HEK293 (cell line): Measurements from ENCODE around the gene CYP2D6.
A peak's percentile ranks its signal among the peaks of the same experiment; 100 is the strongest.

ENCODE experiments used
- CTCF ChIP-seq: fragments of 450-650 bp; formaldehyde crosslinking; IDR thresholded peaks from 2 replicates; pipeline ENCODE4 v1.5.1; 2016; ENCODE audit warnings: missing biosample characterization, missing genetic modification characterization
- ELK4 ChIP-seq: IDR thresholded peaks from 2 replicates; pipeline ENCODE4 v1.6.1; 2011; ENCODE audit warnings: mild to moderate bottlenecking, low read depth, low read length, borderline replicate concordance
- MEIS1 ChIP-seq: sonication (generic); formaldehyde crosslinking; IDR thresholded peaks from 2 replicates; pipeline ENCODE4 v1.8.1; 2022; ENCODE audit warnings: missing genetic modification reagents, mild to moderate bottlenecking, borderline replicate concordance
- REST ChIP-seq: fragments of 450-650 bp; formaldehyde crosslinking; IDR thresholded peaks from 2 replicates; pipeline ENCODE4 v1.5.1; 2016; ENCODE audit warnings: missing biosample characterization, missing genetic modification characterization
- SETDB1 ChIP-seq: IDR thresholded peaks from one replicate; pipeline ENCODE4 v1.6.1; 2017; ENCODE audit warnings: mild to moderate bottlenecking, low read length, moderate library complexity, mixed read lengths; ENCODE audit not compliant: insufficient read length
- SP7 ChIP-seq: fragments of 450-650 bp; formaldehyde crosslinking; IDR thresholded peaks from 2 replicates; pipeline ENCODE4 v1.5.1; 2016; ENCODE audit warnings: missing biosample characterization, missing genetic modification characterization
- YY1 ChIP-seq: fragments of 450-650 bp; formaldehyde crosslinking; IDR thresholded peaks from 2 replicates; pipeline ENCODE4 v1.5.1; 2018; ENCODE audit warnings: missing biosample characterization, missing genetic modification characterization
- ZNF121 ChIP-seq: fragments of 450-650 bp; formaldehyde crosslinking; IDR thresholded peaks from 2 replicates; pipeline ENCODE4 v1.5.1; 2016; ENCODE audit warnings: missing biosample characterization, missing genetic modification characterization
- ZNF274 ChIP-seq, 2 experiments: fragments of 200-500 bp in 1 of 2; fragments of 450-650 bp in 1 of 2; sonication (Bioruptor generic) in 1 of 2; formaldehyde crosslinking in 1 of 2; IDR thresholded peaks; 2 replicates each; pipeline versions ENCODE4 v1.5.1 to v1.6.1; 2014 to 2016; ENCODE audit warnings: borderline replicate concordance in 1 of 2, inconsistent platforms in 1 of 2, low read length in 1 of 2, missing biosample characterization in 1 of 2, missing genetic modification characterization in 1 of 2
- ZNF558 ChIP-seq: fragments of 450-650 bp; formaldehyde crosslinking; IDR thresholded peaks from 2 replicates; pipeline ENCODE4 v1.5.1; 2016; ENCODE audit warnings: missing biosample characterization, missing genetic modification characterization
- ZSCAN23 ChIP-seq: fragments of 450-650 bp; formaldehyde crosslinking; IDR thresholded peaks from 2 replicates; pipeline ENCODE4 v1.5.1; 2016; ENCODE audit warnings: missing biosample characterization, missing genetic modification characterization

- TF ChIP-seq SETDB1 (no peak), ZNF121 (tag by site-specific recombination) (no peak), ZNF558 (tag by site-specific recombination) (no peak), ZSCAN23 (no peak), ELK4 (no peak), REST (no peak), YY1 (tag by site-specific recombination) (peak; percentile 79), ZNF274 (IDR thresholded peaks at IDR 0.05; ENCODE audit: low read length) (no peak), ZNF274 (tag by site-specific recombination; IDR thresholded peaks at IDR 0.05; ENCODE audit: borderline replicate concordance) (no peak), CTCF (tag by site-specific recombination) (peak; percentile 100), MEIS1 (CRISPR knock-in tag) (no peak), SP7 (tag by site-specific recombination) (peak; percentile 32)
Measured at GRCh38 chr22:42090596-42091454, 39.8 kb downstream of the CYP2D6 start, which contains the start of gene NDUFA6.
